SKM-1 treated with dmso at 0.1 percent for 144 hours (cell line): ENCODE measurements around the gene ATF6B.

ENCODE experiments used
- DNase-seq: peaks from one replicate; lab custom pipeline; 2025; ENCODE audit not compliant: unreplicated experiment; lab: John Stamatoyannopoulos, UW

The ATF6B gene

DNA sequence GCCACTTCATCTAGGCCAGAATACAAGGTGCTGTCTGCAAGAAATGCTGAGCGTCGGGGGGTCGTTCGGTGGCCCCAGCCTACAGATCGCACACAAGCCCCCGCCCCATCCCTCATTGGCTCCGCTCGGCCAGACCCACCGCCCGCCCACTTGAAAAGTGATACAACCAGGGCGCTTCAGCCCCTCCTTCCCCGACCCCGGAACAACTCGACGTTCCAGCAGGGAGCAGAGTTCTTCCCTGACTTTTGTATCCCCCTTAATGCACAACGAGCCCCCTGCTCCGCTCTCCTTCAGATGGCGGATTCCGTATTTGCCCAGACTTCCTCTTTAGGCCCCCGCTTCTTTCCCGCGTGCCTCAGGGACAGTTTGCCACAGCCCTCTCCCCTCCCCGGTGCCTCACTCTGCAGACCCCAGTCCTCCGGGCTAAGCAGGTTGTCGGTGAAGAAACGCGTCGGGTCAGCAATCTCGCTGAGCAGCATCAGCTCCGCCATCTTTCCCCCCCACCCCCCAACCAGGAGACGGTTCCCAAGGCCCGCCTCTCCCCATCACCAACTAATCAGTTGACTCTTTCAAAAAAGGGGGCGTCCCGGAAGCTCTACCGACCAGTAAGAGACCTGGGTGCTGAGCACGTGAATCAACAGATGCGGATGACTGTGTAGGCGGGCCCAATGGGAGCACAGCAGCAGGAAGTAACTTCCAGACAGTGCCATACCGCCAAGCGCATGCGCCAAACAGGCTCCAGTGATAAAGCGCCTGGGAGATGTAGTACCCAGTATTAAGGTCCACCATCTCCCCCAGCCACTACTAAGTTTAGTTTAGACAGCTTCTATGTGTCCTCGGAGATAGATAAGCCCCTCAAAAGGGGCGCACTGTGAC lies at the start of gene ATF6B:
Gene ATF6B (minus strand): TSS at position 530 of the 876 bp plus-strand sequence. CDS start 39 bp downstream, at position 491.
- DNase-seq: peak; percentile 99

DNA sequence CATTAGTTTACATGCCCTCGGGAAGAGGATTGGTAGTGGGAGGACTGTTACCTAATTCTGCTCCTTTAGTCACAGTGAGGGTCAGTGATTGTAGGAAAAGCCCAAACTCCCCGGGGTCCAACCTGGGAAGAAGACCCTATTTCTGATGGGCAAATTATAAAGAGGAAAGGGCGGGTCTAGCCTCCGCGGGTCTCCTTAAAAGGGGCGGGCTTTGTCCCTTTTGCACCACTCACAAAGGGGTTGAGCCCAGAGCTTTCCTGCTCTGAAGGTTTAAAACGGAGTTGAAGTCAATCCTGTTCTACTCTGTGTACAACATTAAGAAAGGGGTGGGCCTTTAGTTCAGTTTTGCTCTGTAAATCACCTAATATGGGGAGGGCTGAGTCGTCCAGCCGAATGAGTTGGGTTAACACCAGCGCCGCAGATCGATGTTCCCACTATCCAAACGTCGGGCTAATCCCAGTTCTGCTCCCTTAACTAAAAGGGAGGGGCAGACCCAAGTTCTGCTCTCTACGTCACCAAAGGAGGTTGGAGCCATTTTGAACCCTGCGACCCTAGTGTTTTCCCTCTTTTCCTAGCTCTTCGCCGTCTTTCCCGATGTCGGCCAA lies 49.2 kb upstream of the ATF6B start:
- no peak for DNase-seq

DNA sequence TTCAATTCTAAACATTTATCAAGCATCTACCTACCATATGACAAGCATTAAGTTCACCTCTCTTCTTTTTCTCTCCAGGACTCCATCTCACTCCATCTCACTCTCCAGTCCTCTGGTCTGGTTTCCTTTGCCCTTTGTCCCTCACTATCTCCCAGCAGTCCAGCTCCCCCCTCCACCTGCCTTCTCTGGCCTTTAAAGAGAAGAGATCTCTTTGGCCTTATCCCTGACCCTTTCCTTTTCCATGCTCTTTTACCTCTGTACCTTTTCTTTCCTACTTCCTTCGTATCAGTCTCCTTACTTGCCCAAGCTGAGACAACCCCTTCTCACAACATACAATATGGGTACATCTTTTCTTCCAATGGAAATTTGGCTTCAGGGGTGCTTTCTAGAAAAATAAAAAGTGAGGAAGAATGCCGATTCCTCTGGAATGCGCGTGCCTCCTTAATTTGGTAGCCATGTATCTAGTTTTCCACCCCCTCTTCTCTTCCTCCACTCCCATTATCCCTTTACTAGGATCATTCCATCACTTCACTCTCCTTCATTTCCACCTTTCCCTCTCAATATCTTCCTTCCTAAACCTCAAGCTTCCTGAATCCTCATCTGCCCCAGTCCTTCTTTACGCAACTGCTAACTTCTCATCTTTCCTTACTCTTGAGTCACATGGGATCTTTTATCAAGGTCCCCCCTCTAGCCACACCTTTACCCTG lies 48.6 kb upstream of the ATF6B start:
- no peak for DNase-seq

DNA sequence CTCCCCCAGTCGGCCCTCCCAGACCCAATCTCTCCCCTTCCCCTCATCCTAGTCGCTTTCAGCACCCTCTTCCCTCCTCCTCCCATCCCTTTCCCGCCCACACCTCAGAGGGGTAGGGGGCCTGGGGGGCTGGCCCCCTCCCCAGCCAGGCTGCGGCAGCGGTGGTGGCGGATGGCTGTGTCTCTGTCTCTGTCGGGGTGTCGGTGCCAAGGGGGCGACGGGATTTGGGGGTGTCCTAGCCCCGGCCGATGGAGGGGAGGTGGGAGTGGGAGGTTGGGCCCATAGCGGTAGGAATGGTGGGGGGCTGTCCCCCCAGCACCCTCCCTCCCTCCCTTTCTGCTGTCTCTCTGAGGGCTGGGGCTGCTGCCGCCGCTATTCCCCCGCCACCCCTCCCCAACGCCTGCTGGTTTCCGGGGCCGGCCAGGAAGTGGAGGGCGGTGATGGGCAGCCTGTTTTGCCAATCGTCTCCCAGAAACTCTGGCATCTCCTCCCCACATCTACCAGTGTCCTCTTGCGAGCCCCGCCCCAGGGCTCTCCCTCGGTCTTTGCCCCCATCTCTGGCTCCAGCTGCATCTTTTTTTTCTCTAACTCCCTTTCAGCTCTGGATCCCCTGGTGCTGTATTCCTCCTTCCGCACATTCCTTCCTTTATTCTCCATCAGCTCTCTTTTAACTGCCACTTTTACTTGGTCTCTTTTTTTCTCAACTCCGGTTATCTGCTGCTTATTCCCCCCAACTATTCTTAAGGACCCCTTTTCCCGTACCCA lies 47.8 kb upstream of the ATF6B start, which contains the start of gene AGPAT1:
Gene AGPAT1 (minus strand): TSS at position 374 of the 765 bp plus-strand sequence. CDS start 4,588 bp downstream, outside the sequence.
- DNase-seq: peak; percentile 86

DNA sequence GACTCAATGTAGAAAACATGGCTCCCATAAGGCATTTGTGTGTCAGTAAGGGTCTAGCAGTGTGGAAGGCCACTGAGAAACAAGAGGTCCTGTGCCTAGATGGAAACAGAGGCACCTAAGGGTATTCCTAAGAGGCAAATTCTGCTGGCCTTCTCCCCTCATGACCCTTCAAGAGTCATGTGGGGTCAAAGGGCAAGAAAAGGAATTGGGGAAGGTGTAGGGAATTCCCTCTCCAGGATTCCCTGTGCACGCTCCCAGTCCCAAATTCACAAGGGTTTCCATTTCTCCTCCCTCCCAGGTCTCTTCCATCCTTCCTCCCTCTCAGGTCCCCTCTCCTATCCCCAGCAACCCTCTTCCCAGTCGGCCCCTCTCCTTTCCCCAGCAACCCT lies 47.3 kb upstream of the ATF6B start:
- no peak for DNase-seq

DNA sequence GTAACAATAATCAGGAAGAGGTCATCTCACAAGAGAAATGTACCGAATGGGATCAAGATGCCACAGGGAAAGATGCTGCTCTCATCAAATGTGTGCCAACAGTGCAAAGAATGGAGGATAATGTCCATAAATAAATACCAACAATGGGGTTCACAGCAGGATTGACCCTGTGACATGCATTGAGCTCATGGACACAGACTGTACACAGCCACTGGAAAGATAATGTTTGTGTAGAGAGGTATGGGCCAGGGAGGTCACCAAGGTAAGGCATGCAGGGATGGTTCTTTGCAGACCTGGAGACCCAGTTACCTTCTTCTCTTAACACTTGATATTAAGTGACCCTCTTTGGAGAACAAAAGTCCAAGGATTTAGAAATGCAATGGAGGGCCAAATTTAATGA lies 46.4 kb upstream of the ATF6B start:
- no peak for DNase-seq

DNA sequence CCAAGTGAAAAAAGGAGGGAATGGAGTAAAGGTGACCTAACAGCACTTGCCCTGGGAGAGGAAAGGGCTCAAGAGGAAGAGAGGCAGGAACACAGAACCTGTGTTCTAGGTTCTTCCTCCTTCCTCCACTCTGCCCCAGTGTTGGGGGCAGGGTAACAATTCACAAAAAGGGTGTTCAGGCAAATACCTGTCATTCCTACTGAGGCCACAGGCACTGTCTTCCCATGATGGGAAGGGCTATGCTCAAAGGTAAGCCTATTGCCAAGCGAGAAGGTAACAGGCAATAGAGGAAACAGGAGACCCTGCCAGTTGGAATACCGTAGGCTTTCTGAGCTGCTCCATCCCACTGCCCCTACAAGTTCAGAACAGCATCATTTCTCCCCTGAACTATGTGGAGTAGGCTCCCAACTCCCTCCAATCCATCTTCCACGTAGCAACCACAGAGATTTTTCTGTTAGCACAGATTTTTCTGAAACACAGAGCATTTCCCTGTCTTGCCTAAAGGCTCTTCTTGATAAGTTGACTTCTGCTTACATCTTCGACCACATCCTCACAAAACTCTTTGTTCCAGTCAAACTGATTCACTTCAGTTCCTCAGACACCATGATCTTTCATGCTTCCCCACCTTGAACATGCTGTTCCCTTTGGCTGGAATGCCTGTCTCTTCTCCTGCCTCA lies 45.1 kb upstream of the ATF6B start:
- no peak for DNase-seq

DNA sequence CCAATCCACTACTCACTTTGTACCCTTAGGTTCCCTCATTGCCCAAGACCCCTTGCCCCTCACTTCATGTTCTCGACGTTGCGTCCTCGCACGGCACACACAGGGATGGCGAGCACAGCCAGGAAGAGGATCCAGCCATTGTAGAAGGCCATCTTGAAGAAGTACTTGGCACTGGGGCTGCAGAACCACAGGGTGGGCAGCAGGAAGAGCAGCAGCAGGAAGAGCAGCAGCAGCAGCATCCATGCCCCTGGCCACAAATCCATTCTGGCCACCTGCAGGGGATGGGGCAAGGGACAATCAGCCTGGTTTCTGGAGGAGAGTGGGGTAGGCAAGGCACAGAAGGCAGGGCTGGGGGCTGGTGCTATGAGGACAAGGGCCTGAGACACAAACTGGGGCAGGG lies 43.2 kb upstream of the ATF6B start:
- DNase-seq: no peak

DNA sequence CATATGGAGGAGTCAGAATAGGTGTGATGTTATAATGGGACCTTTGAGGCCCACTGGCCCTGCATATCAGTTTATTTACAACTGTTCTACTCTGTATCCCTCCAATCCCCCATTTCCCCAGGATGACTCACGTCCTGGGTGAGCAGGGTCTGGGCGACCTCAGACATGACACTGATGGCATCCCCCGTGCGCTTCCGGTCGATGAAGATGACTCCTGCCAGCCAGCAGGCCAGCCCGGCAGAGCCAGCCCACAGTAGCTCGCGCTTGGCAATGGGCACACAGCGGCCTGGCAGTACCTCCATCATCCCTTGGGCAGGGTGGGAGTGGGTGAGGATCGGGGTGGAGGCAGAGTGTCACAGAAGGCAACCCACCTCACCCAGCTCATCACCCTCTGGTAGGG lies 42.2 kb upstream of the ATF6B start:
- DNase-seq: no peak

DNA sequence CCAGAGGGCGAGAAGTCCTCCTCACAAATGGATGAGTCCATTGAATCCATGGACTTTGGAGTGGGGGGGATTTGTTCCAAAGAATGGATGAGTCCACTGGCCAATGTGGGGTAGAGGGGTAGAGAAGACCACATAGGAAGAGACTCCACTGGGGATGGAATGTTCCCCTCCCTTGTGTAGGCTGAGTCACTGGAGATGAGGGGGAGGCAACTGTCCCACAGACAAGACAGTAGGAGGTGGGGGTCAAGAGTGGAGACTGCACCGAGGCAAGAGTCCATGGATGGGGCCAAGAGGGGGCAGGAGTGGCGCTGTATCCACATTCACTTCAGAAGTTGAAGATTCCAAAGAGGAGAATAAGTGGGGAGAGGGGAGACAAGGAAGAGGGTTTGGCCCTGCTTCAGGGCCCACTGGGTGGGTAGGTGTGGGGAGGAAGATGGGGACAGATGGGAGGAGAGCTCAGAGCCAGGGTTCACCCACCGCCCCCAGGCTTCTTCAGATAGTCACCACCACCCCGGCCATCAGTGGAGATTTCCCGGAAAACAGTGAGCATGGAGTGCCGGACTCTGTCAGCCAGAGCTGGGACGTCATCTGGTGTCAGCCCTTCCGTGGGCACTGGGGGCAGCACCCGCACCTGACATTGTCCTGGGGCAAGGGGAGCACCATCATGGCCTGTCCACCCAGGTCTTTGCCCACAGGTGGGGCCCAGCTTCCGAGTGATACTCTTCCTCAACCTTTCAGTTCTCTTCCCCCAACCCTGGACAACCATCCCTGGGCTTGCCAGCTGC lies 41.0 kb upstream of the ATF6B start:
- DNase-seq: no peak

DNA sequence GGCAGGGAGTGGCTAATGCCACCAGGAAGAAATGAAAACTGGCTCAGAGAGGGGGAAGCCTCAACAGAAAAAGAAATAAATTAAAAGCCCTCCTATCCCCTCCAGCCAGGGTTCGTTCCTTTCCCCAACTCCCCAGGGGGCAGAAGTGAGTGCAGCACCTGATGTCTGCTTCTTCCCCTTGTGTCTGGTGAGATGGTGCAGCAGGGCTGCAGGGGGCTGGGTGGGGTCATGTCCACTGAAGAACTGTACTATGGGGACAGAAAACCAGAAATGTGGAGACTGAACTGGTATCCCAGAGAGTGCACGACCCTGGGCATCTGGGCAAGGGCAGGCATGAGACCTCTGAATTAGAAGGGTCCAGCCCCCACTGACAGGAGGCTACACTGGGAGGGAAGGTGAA lies 40.3 kb upstream of the ATF6B start:
- DNase-seq: no peak

DNA sequence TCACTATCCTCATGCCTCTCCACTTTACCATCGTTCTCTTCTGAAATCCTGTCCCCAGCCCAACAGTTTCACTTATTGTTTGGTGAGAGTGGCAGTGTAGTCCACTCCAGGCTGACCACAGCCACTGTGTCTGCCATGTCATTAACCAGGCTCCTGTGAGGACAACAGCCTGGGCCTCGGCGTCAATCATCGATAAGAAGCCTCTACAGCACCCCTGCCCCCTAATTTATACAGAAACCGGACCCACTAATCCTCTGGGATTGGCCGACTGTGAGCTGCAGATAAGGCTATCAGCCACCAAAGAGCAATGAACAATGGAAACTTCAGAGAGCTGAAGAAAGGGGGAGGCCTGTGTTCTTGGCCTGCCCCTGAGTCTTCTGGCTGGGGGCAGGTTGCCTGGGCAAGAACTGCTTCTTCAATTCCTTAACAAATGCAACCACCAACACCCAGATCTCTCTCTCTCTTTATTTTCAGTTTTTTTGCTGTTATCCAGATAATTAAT lies 39.8 kb upstream of the ATF6B start:
- DNase-seq: no peak

DNA sequence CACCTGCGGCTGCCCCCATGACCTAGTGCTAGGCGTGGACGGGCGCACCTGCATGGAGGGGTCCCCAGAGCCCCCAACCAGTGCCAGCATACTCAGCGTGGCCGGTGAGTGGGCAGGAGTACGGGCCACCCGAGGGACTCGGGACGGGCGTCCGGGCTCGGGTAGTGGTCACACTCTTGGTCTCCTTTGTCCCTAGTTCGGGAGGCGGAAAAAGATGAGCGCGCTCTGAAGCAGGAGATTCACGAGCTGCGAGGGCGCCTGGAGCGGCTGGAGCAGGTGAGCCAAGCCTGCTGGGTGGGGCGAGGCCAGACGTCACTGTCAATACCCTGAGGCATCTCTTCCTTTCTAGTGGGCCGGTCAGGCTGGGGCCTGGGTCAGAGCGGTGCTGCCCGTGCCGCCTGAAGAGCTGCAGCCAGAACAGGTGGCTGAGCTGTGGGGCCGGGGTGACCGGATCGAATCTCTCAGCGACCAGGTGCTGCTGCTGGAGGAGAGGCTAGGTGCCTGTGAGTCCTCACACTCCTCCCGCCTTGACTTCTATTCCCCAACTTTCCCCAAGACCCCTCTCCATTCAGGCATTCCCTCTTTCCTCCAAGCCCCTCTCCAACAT lies 39.2 kb upstream of the ATF6B start:
- DNase-seq: no peak

DNA sequence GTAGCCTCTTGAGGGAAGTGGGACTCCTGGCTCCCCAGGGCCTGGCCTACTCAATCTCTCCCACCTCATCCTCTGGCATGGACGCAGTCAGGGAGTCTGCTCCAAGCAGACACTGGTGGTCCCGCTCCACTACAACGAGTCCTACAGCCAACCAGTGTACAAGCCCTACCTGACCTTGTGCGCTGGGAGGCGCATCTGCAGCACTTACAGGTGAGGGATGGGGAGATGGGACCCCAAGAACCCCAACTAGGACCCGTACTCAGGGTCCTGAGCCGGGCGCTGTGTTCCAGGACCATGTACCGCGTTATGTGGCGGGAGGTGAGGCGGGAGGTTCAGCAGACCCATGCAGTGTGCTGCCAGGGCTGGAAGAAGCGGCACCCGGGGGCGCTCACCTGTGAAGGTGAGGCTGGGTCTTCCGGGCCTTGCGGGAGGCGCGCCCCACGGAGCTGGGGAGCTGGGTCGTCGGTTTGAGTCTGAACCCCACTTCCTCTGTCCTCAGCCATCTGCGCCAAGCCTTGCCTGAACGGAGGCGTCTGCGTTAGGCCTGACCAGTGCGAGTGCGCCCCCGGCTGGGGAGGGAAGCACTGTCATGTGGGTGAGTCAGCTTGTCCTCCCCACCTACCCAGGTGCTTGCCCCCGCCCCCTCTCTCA lies 38.5 kb upstream of the ATF6B start:
- no peak for DNase-seq

DNA sequence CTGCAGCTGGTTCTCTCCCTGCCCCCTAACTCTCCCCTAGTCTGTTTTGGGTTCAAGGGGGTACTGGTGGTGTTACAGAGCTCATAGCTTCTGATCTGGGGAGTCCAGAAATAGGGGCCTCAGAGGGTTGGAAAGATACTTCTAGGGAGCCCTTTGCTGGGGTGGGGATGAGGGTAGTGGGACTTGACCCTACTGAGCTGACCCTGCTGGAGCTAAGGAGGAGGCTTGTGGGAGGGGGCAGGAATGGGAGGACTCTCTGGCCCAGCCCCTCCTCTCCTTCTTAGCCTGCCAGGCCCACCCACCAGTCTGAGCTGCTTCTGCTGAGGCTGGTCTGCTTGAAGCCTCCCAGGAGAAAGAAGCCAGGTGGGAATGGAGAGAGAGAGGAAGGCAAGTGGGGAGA lies 36.2 kb upstream of the ATF6B start, which contains the start of gene EGFL8:
Gene EGFL8 (plus strand): TSS at position 301 of the 400 bp plus-strand sequence. CDS start 1,571 bp downstream, outside the sequence.
- DNase-seq: no peak

DNA sequence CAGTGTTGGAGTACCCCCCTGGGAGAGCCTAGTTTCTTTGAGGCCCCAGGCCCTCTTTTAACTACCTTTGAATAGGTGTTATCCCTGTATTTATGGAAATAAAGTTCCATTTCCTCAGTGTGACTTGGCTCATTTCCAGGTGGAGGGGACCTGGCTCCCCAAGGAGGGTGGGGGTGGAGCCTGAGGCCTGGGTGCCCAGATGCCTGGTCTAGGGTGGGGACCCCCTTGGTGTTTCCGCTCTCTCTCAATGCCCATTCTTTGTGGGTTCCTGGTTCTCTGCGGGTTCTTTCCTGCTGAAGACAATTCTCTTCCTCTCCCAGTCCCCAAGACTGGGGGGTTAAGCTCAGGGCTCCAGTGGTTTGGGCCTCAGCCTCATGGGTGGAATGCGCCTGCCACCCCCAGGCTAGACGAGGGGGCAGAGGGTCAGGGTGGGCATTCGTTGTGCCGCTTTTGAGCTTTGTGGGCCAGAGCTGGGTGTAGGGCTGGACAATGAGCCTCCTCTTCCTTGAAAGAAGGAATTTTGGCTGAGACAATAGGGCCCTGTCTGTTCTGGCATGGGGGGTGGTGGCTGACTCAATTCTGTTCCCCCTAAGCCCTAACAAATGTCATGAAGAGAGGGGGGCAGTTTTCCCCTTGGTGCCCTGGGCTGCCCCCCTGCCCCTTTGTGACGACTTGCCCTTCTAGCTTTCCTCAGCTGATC lies 35.7 kb upstream of the ATF6B start:
- DNase-seq: no peak

DNA sequence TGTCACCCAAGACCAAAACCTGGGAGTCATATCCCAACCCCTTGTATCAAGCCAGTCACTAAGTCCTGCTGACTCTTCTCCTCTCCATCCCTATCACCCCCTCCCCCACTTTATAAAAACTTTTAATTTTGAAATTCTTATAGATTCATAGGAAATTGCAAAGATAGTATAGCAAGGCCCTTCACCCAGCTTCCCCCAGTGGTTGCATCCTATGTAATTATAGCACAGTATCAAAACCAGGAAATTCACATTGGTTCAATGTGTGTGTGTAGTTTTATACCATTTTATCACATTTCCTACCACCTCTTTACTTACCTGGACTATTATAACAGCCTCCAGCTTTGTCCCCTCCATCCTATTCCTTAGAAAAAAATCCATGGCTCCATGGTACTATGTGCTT lies 30.0 kb upstream of the ATF6B start:
- DNase-seq: no peak

DNA sequence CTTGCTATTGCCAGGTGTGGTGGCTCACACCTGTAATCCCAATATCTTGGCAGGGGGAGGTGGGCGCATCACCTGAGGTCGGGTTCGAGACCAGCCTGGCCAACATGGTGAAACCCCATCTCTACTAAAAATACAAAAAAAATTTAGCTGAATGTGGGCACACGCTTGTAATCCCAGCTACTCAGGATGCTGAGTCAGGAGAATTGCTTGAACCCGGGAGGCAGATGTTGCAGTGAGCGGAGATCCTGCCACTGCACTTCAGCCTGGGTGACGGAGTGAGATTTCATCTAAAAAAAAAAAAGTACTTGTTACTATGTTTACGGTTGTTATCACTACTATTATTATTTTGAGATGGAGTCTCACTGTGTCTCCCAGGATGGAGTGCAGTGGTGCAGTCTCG lies 28.8 kb upstream of the ATF6B start:
- no peak for DNase-seq
